DND-41 (cell line): ENCODE results near the gene PYM1.
A peak's percentile ranks its signal among the peaks of the same experiment; 100 is the strongest.
"Not testable (repeated sequence)": the region's sequence is repeated elsewhere in the genome, so short reads cannot be mapped to it uniquely, and the experiment has no call there.

ENCODE experiments used
- ATAC-seq: fragments of 200-7000 bp; cut with Tn5 transposase; 3 replicates; pipeline ENCODE4 v1.9.1; 2021; ENCODE audit warnings: low read depth; ENCODE audit not compliant: insufficient read depth
- DNase-seq: peaks from one replicate; pipeline ENCODE4 v3.0.0-alpha.2; 2020
- H2AFZ ChIP-seq: 2 replicates; pipeline ENCODE4 v1.6.0; 2012; ENCODE audit warnings: low read depth, low read length
- H3K27ac ChIP-seq: 2 replicates; pipeline ENCODE4 v1.5.1; 2012; ENCODE audit warnings: low read length, inconsistent platforms
- H3K27me3 ChIP-seq: fragments of 200-600 bp; sonication (generic); 2 replicates; pipeline ENCODE4 v1.6.0; 2012; ENCODE audit warnings: low read length, mild to moderate bottlenecking, inconsistent platforms; ENCODE audit not compliant: insufficient read depth, poor library complexity
- H3K36me3 ChIP-seq: 2 replicates; pipeline ENCODE4 v1.5.1; 2012; ENCODE audit warnings: low read length, inconsistent platforms; ENCODE audit not compliant: insufficient read depth
- H3K4me1 ChIP-seq: 2 replicates; pipeline ENCODE4 v1.5.1; 2012; ENCODE audit warnings: mild to moderate bottlenecking, low read length; ENCODE audit not compliant: insufficient read depth
- H3K4me2 ChIP-seq: 2 replicates; pipeline ENCODE4 v1.6.0; 2012; ENCODE audit warnings: mild to moderate bottlenecking, moderate library complexity, low read length, inconsistent platforms; ENCODE audit not compliant: insufficient read depth
- H3K4me3 ChIP-seq, 2 experiments: fragments of 200-600 bp in 1 of 2; shearing (Covaris generic) in 1 of 2; 2 replicates each; pipeline ENCODE4 v1.5.1; 2012 to 2016; ENCODE audit warnings: inconsistent platforms in 2 of 2, low read length in 2 of 2, mild to moderate bottlenecking in 2 of 2, low read depth in 1 of 2, moderate library complexity in 1 of 2
- H3K79me2 ChIP-seq: 2 replicates; pipeline ENCODE4 v1.6.0; 2012; ENCODE audit warnings: low read length, inconsistent platforms; ENCODE audit not compliant: insufficient read depth
- H3K9ac ChIP-seq: 2 replicates; pipeline ENCODE4 v1.6.0; 2012; ENCODE audit warnings: low read depth, mild to moderate bottlenecking, inconsistent platforms, low read length, moderate library complexity
- H3K9me3 ChIP-seq: 2 replicates; pipeline ENCODE4 v1.5.1; 2012; ENCODE audit warnings: low read length, moderate library complexity, mild to moderate bottlenecking, inconsistent platforms; ENCODE audit not compliant: insufficient read depth, severe bottlenecking
- H4K20me1 ChIP-seq: 2 replicates; pipeline ENCODE4 v1.6.0; 2012; ENCODE audit warnings: low read length; ENCODE audit not compliant: insufficient read depth
- EZH2 ChIP-seq: IDR thresholded peaks from 3 replicates; pipeline ENCODE4 v1.6.1; 2012; ENCODE audit warnings: borderline replicate concordance, low read depth, mild to moderate bottlenecking, moderate library complexity, low read length, inconsistent platforms; ENCODE audit not compliant: severe bottlenecking
- TF ChIP-seq, protein P1 (sequence below): IDR thresholded peaks from 2 replicates; pipeline ENCODE4 v1.5.1; 2012; ENCODE audit warnings: borderline replicate concordance, low read length, moderate library complexity, mild to moderate bottlenecking; ENCODE audit not compliant: poor library complexity, severe bottlenecking; ENCODE audit errors: extremely low read depth

Gene PYM1

DNA sequence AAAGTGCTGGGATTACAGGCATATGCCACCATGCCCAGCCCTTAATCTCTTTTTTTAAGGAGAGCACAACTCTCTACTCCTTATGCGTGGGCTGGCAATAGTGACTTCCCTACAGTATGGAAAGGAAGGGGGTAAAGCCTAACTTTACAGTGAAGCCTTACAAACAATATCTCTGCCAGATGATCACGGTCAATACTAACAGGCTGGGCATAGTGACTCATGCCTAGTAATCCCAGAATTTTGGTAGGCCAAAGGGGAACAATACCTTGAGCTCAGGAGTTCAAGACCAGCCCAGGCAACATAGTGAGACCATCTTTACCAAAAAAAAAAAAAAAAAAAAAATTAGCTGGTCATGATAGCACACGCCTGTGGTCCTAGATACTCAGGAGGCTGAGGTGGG is 5.6 kb downstream of the PYM1 start:
- peaks cover 42% of the 10 kb centered on the region for H3K4me1 ChIP-seq
- H3K79me2 ChIP-seq, result peaks cover 95% of the 10 kb centered on the region
- no peak overlapping the region for H3K4me3 ChIP-seq
- peaks cover 19% of the 10 kb centered on the region; the same call in 1 of the 2 replicates for H4K20me1 ChIP-seq
- no peaks in the 10 kb centered on the region for H3K9me3 ChIP-seq
- ATAC-seq (no peak), DNase-seq (no peak)
- H3K4me2 ChIP-seq, result 0 out of 2 replicates have a peak overlapping the region, but pooled peaks have one; percentile 19
- H3K36me3 ChIP-seq, result peaks cover 51% of the 10 kb centered on the region
- H2AFZ ChIP-seq, result no peak overlapping the region
- TF ChIP-seq, protein P1, sequence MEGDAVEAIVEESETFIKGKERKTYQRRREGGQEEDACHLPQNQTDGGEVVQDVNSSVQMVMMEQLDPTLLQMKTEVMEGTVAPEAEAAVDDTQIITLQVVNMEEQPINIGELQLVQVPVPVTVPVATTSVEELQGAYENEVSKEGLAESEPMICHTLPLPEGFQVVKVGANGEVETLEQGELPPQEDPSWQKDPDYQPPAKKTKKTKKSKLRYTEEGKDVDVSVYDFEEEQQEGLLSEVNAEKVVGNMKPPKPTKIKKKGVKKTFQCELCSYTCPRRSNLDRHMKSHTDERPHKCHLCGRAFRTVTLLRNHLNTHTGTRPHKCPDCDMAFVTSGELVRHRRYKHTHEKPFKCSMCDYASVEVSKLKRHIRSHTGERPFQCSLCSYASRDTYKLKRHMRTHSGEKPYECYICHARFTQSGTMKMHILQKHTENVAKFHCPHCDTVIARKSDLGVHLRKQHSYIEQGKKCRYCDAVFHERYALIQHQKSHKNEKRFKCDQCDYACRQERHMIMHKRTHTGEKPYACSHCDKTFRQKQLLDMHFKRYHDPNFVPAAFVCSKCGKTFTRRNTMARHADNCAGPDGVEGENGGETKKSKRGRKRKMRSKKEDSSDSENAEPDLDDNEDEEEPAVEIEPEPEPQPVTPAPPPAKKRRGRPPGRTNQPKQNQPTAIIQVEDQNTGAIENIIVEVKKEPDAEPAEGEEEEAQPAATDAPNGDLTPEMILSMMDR, result no peak
- TF ChIP-seq EZH2, result no peak
- H3K27ac ChIP-seq, result no peak overlapping the region
- H3K27me3 ChIP-seq, result no peaks in the 10 kb centered on the region
- no peak overlapping the region for H3K9ac ChIP-seq

DNA sequence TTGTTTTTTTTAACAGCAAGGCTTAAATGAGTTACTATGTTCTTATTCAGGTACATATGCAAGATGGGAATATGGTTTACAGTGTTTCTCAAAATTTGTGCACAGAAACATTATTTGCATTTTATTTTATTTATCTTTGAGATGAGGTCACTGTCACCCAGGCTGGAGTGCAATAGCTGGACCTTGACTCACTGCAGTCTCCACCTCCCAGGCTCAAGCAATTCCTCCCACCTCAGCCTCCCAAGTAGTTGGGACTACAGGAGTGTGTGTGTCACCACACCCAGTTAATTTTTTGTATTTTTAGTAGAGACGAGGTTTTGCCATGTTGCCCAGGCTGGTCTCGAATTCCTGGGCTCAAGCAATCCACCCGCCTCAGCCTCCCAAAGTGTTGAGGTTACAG is 8.7 kb downstream of the PYM1 start:
- H3K9ac ChIP-seq, DNase-seq, H3K4me3 ChIP-seq, H3K27me3 ChIP-seq, H3K4me2 ChIP-seq, H2AFZ ChIP-seq, ATAC-seq, H3K27ac ChIP-seq, H3K9me3 ChIP-seq: not testable (repeated sequence)
- Histone ChIP-seq H3K79me2 (peaks cover 96% of the 10 kb centered on the region), H4K20me1 (peaks cover 31% of the 10 kb centered on the region), H3K4me1 (peaks cover 17% of the 10 kb centered on the region), H3K36me3 (peaks cover 54% of the 10 kb centered on the region)

DNA sequence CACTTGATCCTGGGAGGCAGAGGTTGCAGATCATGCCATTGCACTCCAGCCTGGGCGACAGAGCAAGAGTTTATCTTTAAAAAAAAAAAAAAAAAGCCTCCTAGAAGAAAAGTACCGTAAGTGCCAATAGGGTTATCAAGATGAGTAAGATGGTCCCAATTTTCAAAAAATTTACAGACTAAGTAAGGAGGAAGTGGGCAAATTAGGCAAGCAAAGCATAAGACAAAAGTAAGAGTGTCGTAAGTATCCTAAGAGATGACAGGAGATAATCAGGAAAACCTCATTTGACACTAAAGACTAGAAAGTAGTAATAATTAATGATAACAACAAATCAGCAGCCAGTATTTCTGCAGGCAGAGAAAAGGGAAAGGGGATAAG is 12.2 kb downstream of the PYM1 start:
- H4K20me1 ChIP-seq, result peaks cover 28% of the 10 kb centered on the region
- ATAC-seq (no peak), DNase-seq (no peak)

DNA sequence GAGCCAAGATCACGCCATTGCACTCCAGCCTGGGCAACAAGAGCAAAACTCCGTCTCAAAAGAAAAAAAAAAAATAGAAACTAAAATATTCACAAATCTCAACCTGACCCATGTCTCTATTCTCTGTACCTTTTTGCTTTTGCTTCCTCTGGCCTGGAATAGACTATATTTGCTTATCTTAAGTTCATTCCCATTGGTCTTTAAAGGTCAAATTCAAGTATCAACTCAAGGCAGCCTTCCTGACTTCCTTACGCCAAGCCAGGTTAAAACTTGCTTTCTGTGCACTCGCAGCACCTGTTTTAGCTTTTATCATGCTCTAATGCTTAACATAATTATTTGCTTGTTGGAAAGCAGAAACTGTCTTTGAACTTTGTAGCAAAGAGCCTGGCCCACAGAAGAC is 14.8 kb downstream of the PYM1 start:
- Histone ChIP-seq H3K9ac (no peak overlapping the region), H3K4me2 (no peak overlapping the region), H3K79me2 (peaks cover 87% of the 10 kb centered on the region), H3K4me1 (no peaks in the 10 kb centered on the region), H3K4me3 (no peak overlapping the region), H3K9me3 (no peaks in the 10 kb centered on the region), H4K20me1 (peaks cover 23% of the 10 kb centered on the region), H3K27ac (no peak overlapping the region), H3K27me3 (no peaks in the 10 kb centered on the region), H2AFZ (no peak overlapping the region), H3K36me3 (peaks cover 48% of the 10 kb centered on the region)
- DNase-seq, result no peak
- TF ChIP-seq, protein P1, result no peak
- no peak for TF ChIP-seq EZH2
- ATAC-seq, result no peak

More for the DNA sequence above, 12.2 kb downstream of the PYM1 start:
- Histone ChIP-seq H3K4me2 (no peak overlapping the region), H3K9me3 (no peaks in the 10 kb centered on the region), H3K79me2 (peaks cover 91% of the 10 kb centered on the region), H3K4me3 (no peak overlapping the region), H3K36me3 (peaks cover 52% of the 10 kb centered on the region), H3K9ac (no peak overlapping the region), H3K27ac (no peak overlapping the region), H3K27me3 (no peaks in the 10 kb centered on the region), H2AFZ (no peak overlapping the region), H3K4me1 (no peaks in the 10 kb centered on the region)
- TF ChIP-seq, protein P1, result no peak
- TF ChIP-seq EZH2, result no peak
